T-helper 9 cell (primary cell): ENCODE results near the gene MTCH2.

Experiments used
- DNase-seq: peaks from one replicate; pipeline ENCODE4 v3.0.0-alpha.2; 2020

The MTCH2 gene

GRCh38 chr11:47589584-47589976 lies 52.8 kb downstream of the MTCH2 start:
- DNase-seq, result no peak

GRCh38 chr11:47589118-47589517 lies 53.2 kb downstream of the MTCH2 start:
- no peak for DNase-seq

GRCh38 chr11:47587723-47588326 lies 54.5 kb downstream of the MTCH2 start:
- no peak for DNase-seq

GRCh38 chr11:47587039-47587716 lies 55.2 kb downstream of the MTCH2 start:
- no peak for DNase-seq

- DNase-seq, result no peak
Observed at GRCh38 chr11:47586098-47586855, 56.1 kb downstream of the MTCH2 start, which contains the start of gene FAM180B. Gene FAM180B (plus strand): TSS chr11:47586678. CDS start chr11:47586769, 91 bp downstream.

- no peak for DNase-seq
Observed at GRCh38 chr11:47583844-47584243, 58.5 kb downstream of the MTCH2 start.

GRCh38 chr11:47578524-47579494 lies 63.5 kb downstream of the MTCH2 start, which contains the start of the genes KBTBD4 and NDUFS3:
Gene KBTBD4 (minus strand): TSS chr11:47578970. CDS start chr11:47578951, 19 bp downstream.
Gene NDUFS3 (plus strand): TSS chr11:47579074. CDS start chr11:47579092, 18 bp downstream.
- peak; percentile 83 for DNase-seq

GRCh38 chr11:47577460-47578041 lies 64.8 kb downstream of the MTCH2 start:
- DNase-seq, result no peak

GRCh38 chr11:47573321-47573720 lies 69.0 kb downstream of the MTCH2 start:
- DNase-seq, result no peak

GRCh38 chr11:47572715-47573255 lies 69.6 kb downstream of the MTCH2 start:
- DNase-seq, result no peak

GRCh38 chr11:47571895-47572294 lies 70.5 kb downstream of the MTCH2 start:
- no peak for DNase-seq

- DNase-seq, result no peak
Observed at GRCh38 chr11:47571357-47571729, 71.0 kb downstream of the MTCH2 start.

GRCh38 chr11:47570651-47571356 lies 71.6 kb downstream of the MTCH2 start:
- no peak for DNase-seq

- no peak for DNase-seq
Observed at GRCh38 chr11:47569646-47570045, 72.7 kb downstream of the MTCH2 start.
